HG02610 (cell line): ENCODE measurements around the gene IQCK.
"Not testable (repeated sequence)": the region's sequence is repeated elsewhere in the genome, so short reads cannot be mapped to it uniquely, and the experiment has no call there.

Source experiments
- ATAC-seq: cut with Tn5 transposase; IDR thresholded peaks from one replicate; pipeline ENCODE4 v1.9.1; 2021; ENCODE audit warnings: mild to moderate bottlenecking, moderate library complexity; ENCODE audit not compliant: unreplicated experiment

Gene IQCK

GRCh38 chr16:19717741-19718623 is at the start of gene IQCK, which contains the start of gene KNOP1:
IQCK (plus strand) TSS chr16:19718271; CDS start chr16:19718307, 36 bp downstream.
KNOP1 (minus strand) TSS chr16:19718227; CDS start chr16:19715035, 3,192 bp downstream.
- ATAC-seq: peak; percentile 94

- no peak for ATAC-seq
These were observed 45.7 kb upstream of the IQCK start for GRCh38 chr16:19672378-19672777.

- no peak for ATAC-seq
These were observed 43.6 kb upstream of the IQCK start for GRCh38 chr16:19674485-19674884.

GRCh38 chr16:19677402-19677801 is 40.7 kb upstream of the IQCK start:
- ATAC-seq: no peak

GRCh38 chr16:19678804-19679203 is 39.3 kb upstream of the IQCK start:
- ATAC-seq: no peak

- ATAC-seq: not testable (repeated sequence)
These were observed 38.8 kb upstream of the IQCK start for GRCh38 chr16:19679281-19679680.

GRCh38 chr16:19680881-19681340 is 37.2 kb upstream of the IQCK start:
- no peak for ATAC-seq

GRCh38 chr16:19681637-19682036 is 36.4 kb upstream of the IQCK start:
- no peak for ATAC-seq

GRCh38 chr16:19683453-19684236 is 34.4 kb upstream of the IQCK start:
- ATAC-seq: no peak

- ATAC-seq: no peak
These were observed 32.9 kb upstream of the IQCK start for GRCh38 chr16:19685176-19685575.

GRCh38 chr16:19687279-19687678 is 30.8 kb upstream of the IQCK start:
- no peak for ATAC-seq

- ATAC-seq: no peak
These were observed 29.6 kb upstream of the IQCK start for GRCh38 chr16:19688396-19689024.

GRCh38 chr16:19689342-19689741 is 28.7 kb upstream of the IQCK start:
- no peak for ATAC-seq

- ATAC-seq: no peak
These were observed 27.9 kb upstream of the IQCK start for GRCh38 chr16:19690196-19690595.

GRCh38 chr16:19691161-19691711 is 26.8 kb upstream of the IQCK start:
- ATAC-seq: no peak

GRCh38 chr16:19694989-19695388 is 23.1 kb upstream of the IQCK start:
- no peak for ATAC-seq

GRCh38 chr16:19696328-19696727 is 21.7 kb upstream of the IQCK start:
- ATAC-seq: no peak

- ATAC-seq: no peak
These were observed 21.1 kb upstream of the IQCK start for GRCh38 chr16:19696961-19697360.

- no peak for ATAC-seq
These were observed 20.2 kb upstream of the IQCK start for GRCh38 chr16:19697756-19698318.
